Mesodermal cell (in vitro differentiated cells): Measurements from ENCODE around the gene DUSP22.

Source experiments
- H3K27ac ChIP-seq: 2 replicates; pipeline ENCODE4 v1.7.0; 2013; ENCODE audit warnings: mild to moderate bottlenecking, low read depth, low read length, moderate library complexity; ENCODE audit not compliant: severe bottlenecking
- H3K36me3 ChIP-seq: 2 replicates; pipeline ENCODE4 v1.7.1; 2013; ENCODE audit warnings: mild to moderate bottlenecking, low read length, moderate library complexity; ENCODE audit not compliant: control insufficient read depth, insufficient read depth
- H3K4me1 ChIP-seq: one replicate; pipeline ENCODE4 v1.7.1; 2013; ENCODE audit warnings: mild to moderate bottlenecking, low read length; ENCODE audit not compliant: insufficient read depth, control insufficient read depth, poor library complexity, severe bottlenecking
- H3K4me3 ChIP-seq: 2 replicates; pipeline ENCODE4 v1.7.0; 2013; ENCODE audit warnings: low read length, control low read depth, mild to moderate bottlenecking; ENCODE audit not compliant: insufficient read depth, poor library complexity, severe bottlenecking; ENCODE audit errors: extremely low read depth
- H3K9me3 ChIP-seq: 2 replicates; pipeline ENCODE4 v1.7.1; 2013; ENCODE audit warnings: mild to moderate bottlenecking, low read length, moderate library complexity; ENCODE audit not compliant: control insufficient read depth
- WGBS, 2 experiments: methylation state at CpG; one replicate each; pipeline ENCODE4 v1.1.5; 2013; ENCODE audit warnings: missing lambda C conversion rate in 2 of 2; ENCODE audit not compliant: insufficient coverage in 2 of 2; 5-methylcytosine and 5-hydroxymethylcytosine counted together

The DUSP22 gene

GRCh38 chr6:378090-378957, 86.0 kb downstream of the DUSP22 start:
- H3K36me3 ChIP-seq, result no peaks in the 10 kb centered on the region
- H3K9me3 ChIP-seq, result no peaks in the 10 kb centered on the region
- no peak overlapping the region for H3K27ac ChIP-seq
- WGBS, 2 experiments, result 90 to 91% methylated on average over 20 to 21 of the region's 24 CpGs
- H3K4me1 ChIP-seq, result no peaks in the 10 kb centered on the region
- no peak overlapping the region for H3K4me3 ChIP-seq

GRCh38 chr6:378958-379409, 86.7 kb downstream of the DUSP22 start:
- Histone ChIP-seq H3K4me3 (no peak overlapping the region), H3K9me3 (no peaks in the 10 kb centered on the region), H3K36me3 (no peaks in the 10 kb centered on the region), H3K4me1 (no peaks in the 10 kb centered on the region), H3K27ac (no peak overlapping the region)
- 78 to 87% methylated on average over 10 to 11 of the region's 11 CpGs for WGBS, 2 experiments

GRCh38 chr6:379410-380181, 87.3 kb downstream of the DUSP22 start:
- no peak overlapping the region for H3K4me3 ChIP-seq
- no peaks in the 10 kb centered on the region for H3K9me3 ChIP-seq
- H3K36me3 ChIP-seq, result no peaks in the 10 kb centered on the region
- H3K4me1 ChIP-seq, result no peaks in the 10 kb centered on the region
- WGBS, 2 experiments, result 86 to 88% methylated on average over 28 of the region's 28 CpGs
- H3K27ac ChIP-seq, result no peak overlapping the region

- no peaks in the 10 kb centered on the region for H3K36me3 ChIP-seq
- H3K27ac ChIP-seq, result no peak overlapping the region
- H3K9me3 ChIP-seq, result no peaks in the 10 kb centered on the region
- WGBS, 2 experiments, result 81 to 86% methylated on average over 25 to 26 of the region's 26 CpGs
- no peak overlapping the region for H3K4me3 ChIP-seq
- H3K4me1 ChIP-seq, result no peaks in the 10 kb centered on the region
Observed at GRCh38 chr6:380234-381218, 88.2 kb downstream of the DUSP22 start.

- 89 to 90% methylated on average over 17 of the region's 17 CpGs for WGBS, 2 experiments
- H3K4me3 ChIP-seq, result no peak overlapping the region
Observed at GRCh38 chr6:381742-382461, 89.6 kb downstream of the DUSP22 start.

GRCh38 chr6:382883-383810, 90.9 kb downstream of the DUSP22 start:
- Histone ChIP-seq H3K36me3 (no peaks in the 10 kb centered on the region), H3K4me3 (no peak overlapping the region), H3K9me3 (no peaks in the 10 kb centered on the region), H3K4me1 (no peaks in the 10 kb centered on the region), H3K27ac (no peak overlapping the region)
- 87 to 89% methylated on average over 17 to 20 of the region's 22 CpGs for WGBS, 2 experiments

More at GRCh38 chr6:381742-382461, 89.6 kb downstream of the DUSP22 start:
- no peaks in the 10 kb centered on the region for H3K4me1 ChIP-seq
- H3K36me3 ChIP-seq, result no peaks in the 10 kb centered on the region
- no peaks in the 10 kb centered on the region for H3K9me3 ChIP-seq
- no peak overlapping the region for H3K27ac ChIP-seq

GRCh38 chr6:383856-384255, 91.6 kb downstream of the DUSP22 start:
- H3K4me3 ChIP-seq, result no peak overlapping the region
- H3K4me1 ChIP-seq, result no peaks in the 10 kb centered on the region
- no peak overlapping the region for H3K27ac ChIP-seq
- H3K9me3 ChIP-seq, result no peaks in the 10 kb centered on the region
- H3K36me3 ChIP-seq, result no peaks in the 10 kb centered on the region
- 43 to 75% methylated on average over 1 of the region's 3 CpGs for WGBS, 2 experiments

- no peaks in the 10 kb centered on the region for H3K36me3 ChIP-seq
- no peaks in the 10 kb centered on the region for H3K4me1 ChIP-seq
- H3K27ac ChIP-seq, result no peak overlapping the region
- WGBS, 2 experiments, result 88 to 91% methylated on average over 3 to 4 of the region's 6 CpGs
- H3K4me3 ChIP-seq, result no peak overlapping the region
- H3K9me3 ChIP-seq, result no peaks in the 10 kb centered on the region
Observed at GRCh38 chr6:384898-385297, 92.6 kb downstream of the DUSP22 start.

GRCh38 chr6:385614-386013, 93.3 kb downstream of the DUSP22 start:
- WGBS, 2 experiments, result 89% methylated on average over 9 to 10 of the region's 10 CpGs
- Histone ChIP-seq H3K27ac (no peak overlapping the region), H3K4me3 (no peak overlapping the region), H3K9me3 (no peaks in the 10 kb centered on the region), H3K36me3 (no peaks in the 10 kb centered on the region), H3K4me1 (no peaks in the 10 kb centered on the region)
